K562 (cell line): Measurements from ENCODE around the gene SH3BGRL3. TPM values are rescaled to one million over a fixed set of nuclear protein-coding genes. Genes with fewer than 3 reads are reported as not detected.
"Not testable (repeated sequence)": the region's sequence is repeated elsewhere in the genome, so short reads cannot be mapped to it uniquely, and the experiment has no call there.

Source experiments
- CSDE1 ChIP-seq, 2 experiments: fragments of 450-650 bp; IDR thresholded peaks; 2 replicates each; pipeline ENCODE4 v1.6.1; 2016; ENCODE audit warnings: mild to moderate bottlenecking in 1 of 2
- CXXC5 ChIP-seq: fragments of 250-450 bp; sonication (Bioruptor Pico); IDR thresholded peaks from 2 replicates; pipeline ENCODE4 v1.8.0; 2022; ENCODE audit warnings: inconsistent platforms, mild to moderate bottlenecking, moderate library complexity
- ERF ChIP-seq: fragments of 450-650 bp; formaldehyde crosslinking; IDR thresholded peaks from 2 replicates; pipeline ENCODE4 v1.4.0; 2020; ENCODE audit warnings: mild to moderate bottlenecking, mixed read lengths
- ETV6 ChIP-seq, 3 experiments: fragments of 150-350 bp in 1 of 3; sonication (generic) in 1 of 3; formaldehyde crosslinking in 1 of 3; IDR thresholded peaks; 2 replicates each; pipeline versions ENCODE4 v1.6.1 to v1.8.0; 2014 to 2022; ENCODE audit warnings: borderline replicate concordance in 2 of 3, low read depth in 2 of 3, antibody characterized with exemption in 1 of 3, low read length in 1 of 3, mild to moderate bottlenecking in 1 of 3, missing genetic modification reagents in 1 of 3
- MEF2D ChIP-seq: conservative IDR thresholded peaks from 2 replicates; pipeline ENCODE4 v1.6.1; 2016; ENCODE audit warnings: low read depth, missing genetic modification characterization, missing compliant biosample characterization
- NCOA1 ChIP-seq: fragments of 450-650 bp; IDR thresholded peaks from 2 replicates; pipeline ENCODE4 v1.6.1; 2016; ENCODE audit warnings: low read depth
- NCOA4 ChIP-seq: fragments of 450-650 bp; IDR thresholded peaks from 2 replicates; pipeline ENCODE4 v1.6.1; 2018; ENCODE audit warnings: mild to moderate bottlenecking; ENCODE audit not compliant: partially characterized antibody
- NFE2 ChIP-seq: IDR thresholded peaks from 2 replicates; pipeline ENCODE4 v1.6.1; 2014; ENCODE audit warnings: antibody characterized with exemption, low read depth
- SMARCA4 ChIP-seq: fragments of 450-650 bp; IDR thresholded peaks from 2 replicates; pipeline ENCODE4 v1.6.1; 2016
- STAT5A ChIP-seq: IDR thresholded peaks from 2 replicates; pipeline ENCODE4 v1.6.1; 2012; ENCODE audit warnings: low read length, inconsistent platforms, borderline replicate concordance
- ZNF76 ChIP-seq: fragments of 250-450 bp; sonication (Bioruptor Pico); IDR thresholded peaks from 2 replicates; pipeline ENCODE4 v1.4.0; 2020; ENCODE audit warnings: mild to moderate bottlenecking, moderate library complexity, borderline replicate concordance
- polyA plus RNA-seq, 8 experiments: library from polyadenylated mRNA; depleted of rRNA in 4 of 8; stranded (reverse) in 5 of 8; unstranded in 3 of 8; fragments of >200 nt; fragmentation: Nextera tagmentation in 2 of 8; fragmentation: Illumina TruSeq in 1 of 8; extraction: Ambion mirVana in 2 of 8; extraction: Trizol in 1 of 8; gene quantifications; 2 replicates each; pipeline versions ENCODE4 v1.2.1 to v1.2.3, GENCODE V29; 2011 to 2014; ENCODE audit warnings: inconsistent platforms in 1 of 8, missing spikeins in 1 of 8
- total RNA-seq, 7 experiments: library from RNA; depleted of rRNA in 6 of 7; stranded (reverse); fragments of >200 nt in 6 of 7; fragmentation: Illumina TruSeq in 2 of 7; extraction: Trizol in 2 of 7; gene quantifications; 2 replicates each; pipeline versions ENCODE4 v1.2.1 to v1.2.3, GENCODE V29; 2011 to 2021; ENCODE audit warnings: low replicate concordance in 1 of 7
- TF ChIP-seq, protein P1 (sequence below): fragments of 450-650 bp; IDR thresholded peaks from 2 replicates; pipeline ENCODE4 v1.6.1; 2016; ENCODE audit warnings: mild to moderate bottlenecking, moderate library complexity
- TF ChIP-seq, protein P2 (sequence below): fragments of 450-650 bp; IDR thresholded peaks from 2 replicates; pipeline ENCODE4 v1.6.1; 2016; ENCODE audit warnings: antibody characterized with exemption

SH3BGRL3 gene
- total and polyA plus RNA-seq, 9 of the 15 experiments (the other 6 are each of a cell fraction or from before 2014, with no cell fraction given), result 30.3 to 140 (median 54.2) TPM

DNA sequence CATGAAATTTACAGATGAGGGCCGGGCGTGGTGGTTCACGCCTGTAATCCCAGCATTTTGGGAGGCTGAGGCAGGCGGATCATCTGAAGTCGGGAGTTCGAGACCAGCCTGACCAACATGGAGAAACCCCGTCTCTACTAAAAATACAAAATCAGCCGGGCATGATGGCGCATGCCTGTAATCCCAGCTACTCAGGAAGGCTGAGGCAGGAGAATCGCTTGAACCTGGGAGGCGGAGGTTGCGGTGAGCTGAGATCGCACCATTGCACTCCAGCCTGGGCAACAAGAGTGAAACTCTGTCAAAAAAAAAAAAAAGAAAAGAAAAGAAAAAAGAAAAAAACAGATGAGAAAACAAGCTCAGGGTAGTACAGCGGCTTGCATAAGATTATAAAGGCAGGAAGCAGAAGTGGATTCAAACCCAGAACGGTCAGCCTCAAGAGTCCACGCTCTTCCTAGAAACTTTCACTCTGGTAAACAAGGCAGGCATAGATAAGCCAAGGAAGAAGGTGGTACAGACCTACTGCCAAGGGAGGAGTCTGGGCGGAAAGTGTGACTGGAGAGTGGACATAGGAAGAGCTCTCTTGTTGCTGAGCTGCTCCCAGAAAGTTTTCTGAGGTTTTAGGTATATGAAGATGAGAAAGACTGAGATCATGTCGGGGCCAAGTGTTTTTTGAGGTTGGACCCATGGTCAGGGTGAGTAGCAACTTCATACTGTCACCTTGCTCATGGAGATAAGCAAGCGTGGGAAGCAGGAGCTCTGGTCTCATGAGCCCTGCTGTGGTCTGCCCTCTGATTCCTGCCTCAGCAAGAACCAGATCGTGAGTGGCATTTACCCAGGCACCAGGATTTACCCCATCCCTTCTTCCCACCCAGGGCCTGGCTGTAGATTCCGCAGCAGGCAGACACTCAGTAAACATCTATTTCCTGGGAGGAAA, 28.3 kb downstream of the SH3BGRL3 start (continued):
- TF ChIP-seq, protein P1, sequence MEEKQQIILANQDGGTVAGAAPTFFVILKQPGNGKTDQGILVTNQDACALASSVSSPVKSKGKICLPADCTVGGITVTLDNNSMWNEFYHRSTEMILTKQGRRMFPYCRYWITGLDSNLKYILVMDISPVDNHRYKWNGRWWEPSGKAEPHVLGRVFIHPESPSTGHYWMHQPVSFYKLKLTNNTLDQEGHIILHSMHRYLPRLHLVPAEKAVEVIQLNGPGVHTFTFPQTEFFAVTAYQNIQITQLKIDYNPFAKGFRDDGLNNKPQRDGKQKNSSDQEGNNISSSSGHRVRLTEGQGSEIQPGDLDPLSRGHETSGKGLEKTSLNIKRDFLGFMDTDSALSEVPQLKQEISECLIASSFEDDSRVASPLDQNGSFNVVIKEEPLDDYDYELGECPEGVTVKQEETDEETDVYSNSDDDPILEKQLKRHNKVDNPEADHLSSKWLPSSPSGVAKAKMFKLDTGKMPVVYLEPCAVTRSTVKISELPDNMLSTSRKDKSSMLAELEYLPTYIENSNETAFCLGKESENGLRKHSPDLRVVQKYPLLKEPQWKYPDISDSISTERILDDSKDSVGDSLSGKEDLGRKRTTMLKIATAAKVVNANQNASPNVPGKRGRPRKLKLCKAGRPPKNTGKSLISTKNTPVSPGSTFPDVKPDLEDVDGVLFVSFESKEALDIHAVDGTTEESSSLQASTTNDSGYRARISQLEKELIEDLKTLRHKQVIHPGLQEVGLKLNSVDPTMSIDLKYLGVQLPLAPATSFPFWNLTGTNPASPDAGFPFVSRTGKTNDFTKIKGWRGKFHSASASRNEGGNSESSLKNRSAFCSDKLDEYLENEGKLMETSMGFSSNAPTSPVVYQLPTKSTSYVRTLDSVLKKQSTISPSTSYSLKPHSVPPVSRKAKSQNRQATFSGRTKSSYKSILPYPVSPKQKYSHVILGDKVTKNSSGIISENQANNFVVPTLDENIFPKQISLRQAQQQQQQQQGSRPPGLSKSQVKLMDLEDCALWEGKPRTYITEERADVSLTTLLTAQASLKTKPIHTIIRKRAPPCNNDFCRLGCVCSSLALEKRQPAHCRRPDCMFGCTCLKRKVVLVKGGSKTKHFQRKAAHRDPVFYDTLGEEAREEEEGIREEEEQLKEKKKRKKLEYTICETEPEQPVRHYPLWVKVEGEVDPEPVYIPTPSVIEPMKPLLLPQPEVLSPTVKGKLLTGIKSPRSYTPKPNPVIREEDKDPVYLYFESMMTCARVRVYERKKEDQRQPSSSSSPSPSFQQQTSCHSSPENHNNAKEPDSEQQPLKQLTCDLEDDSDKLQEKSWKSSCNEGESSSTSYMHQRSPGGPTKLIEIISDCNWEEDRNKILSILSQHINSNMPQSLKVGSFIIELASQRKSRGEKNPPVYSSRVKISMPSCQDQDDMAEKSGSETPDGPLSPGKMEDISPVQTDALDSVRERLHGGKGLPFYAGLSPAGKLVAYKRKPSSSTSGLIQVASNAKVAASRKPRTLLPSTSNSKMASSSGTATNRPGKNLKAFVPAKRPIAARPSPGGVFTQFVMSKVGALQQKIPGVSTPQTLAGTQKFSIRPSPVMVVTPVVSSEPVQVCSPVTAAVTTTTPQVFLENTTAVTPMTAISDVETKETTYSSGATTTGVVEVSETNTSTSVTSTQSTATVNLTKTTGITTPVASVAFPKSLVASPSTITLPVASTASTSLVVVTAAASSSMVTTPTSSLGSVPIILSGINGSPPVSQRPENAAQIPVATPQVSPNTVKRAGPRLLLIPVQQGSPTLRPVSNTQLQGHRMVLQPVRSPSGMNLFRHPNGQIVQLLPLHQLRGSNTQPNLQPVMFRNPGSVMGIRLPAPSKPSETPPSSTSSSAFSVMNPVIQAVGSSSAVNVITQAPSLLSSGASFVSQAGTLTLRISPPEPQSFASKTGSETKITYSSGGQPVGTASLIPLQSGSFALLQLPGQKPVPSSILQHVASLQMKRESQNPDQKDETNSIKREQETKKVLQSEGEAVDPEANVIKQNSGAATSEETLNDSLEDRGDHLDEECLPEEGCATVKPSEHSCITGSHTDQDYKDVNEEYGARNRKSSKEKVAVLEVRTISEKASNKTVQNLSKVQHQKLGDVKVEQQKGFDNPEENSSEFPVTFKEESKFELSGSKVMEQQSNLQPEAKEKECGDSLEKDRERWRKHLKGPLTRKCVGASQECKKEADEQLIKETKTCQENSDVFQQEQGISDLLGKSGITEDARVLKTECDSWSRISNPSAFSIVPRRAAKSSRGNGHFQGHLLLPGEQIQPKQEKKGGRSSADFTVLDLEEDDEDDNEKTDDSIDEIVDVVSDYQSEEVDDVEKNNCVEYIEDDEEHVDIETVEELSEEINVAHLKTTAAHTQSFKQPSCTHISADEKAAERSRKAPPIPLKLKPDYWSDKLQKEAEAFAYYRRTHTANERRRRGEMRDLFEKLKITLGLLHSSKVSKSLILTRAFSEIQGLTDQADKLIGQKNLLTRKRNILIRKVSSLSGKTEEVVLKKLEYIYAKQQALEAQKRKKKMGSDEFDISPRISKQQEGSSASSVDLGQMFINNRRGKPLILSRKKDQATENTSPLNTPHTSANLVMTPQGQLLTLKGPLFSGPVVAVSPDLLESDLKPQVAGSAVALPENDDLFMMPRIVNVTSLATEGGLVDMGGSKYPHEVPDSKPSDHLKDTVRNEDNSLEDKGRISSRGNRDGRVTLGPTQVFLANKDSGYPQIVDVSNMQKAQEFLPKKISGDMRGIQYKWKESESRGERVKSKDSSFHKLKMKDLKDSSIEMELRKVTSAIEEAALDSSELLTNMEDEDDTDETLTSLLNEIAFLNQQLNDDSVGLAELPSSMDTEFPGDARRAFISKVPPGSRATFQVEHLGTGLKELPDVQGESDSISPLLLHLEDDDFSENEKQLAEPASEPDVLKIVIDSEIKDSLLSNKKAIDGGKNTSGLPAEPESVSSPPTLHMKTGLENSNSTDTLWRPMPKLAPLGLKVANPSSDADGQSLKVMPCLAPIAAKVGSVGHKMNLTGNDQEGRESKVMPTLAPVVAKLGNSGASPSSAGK, result peak; percentile 85
- TF ChIP-seq NFE2 (peak; percentile 45; the same call in 1 of the 2 replicates), ETV6 (IDR thresholded peaks at IDR 0.05; ENCODE audit: borderline replicate concordance in 1 of 2, low read depth in 2 of 2, low read length in 1 of 2) (0 out of 4 replicates have a peak, but pooled peaks of 1 of the 2 experiments have one; percentile 38), MEF2D (tag) (peak; percentile 60), NCOA1 (peak; percentile 39; the same call in 1 of the 2 replicates), STAT5A (peak; percentile 53), CXXC5 (CRISPR knock-in tag) (peak; percentile 58), SMARCA4 (peak; percentile 86), ZNF76 (CRISPR knock-in tag) (peak; percentile 50; the same call in 1 of the 2 replicates), ERF (CRISPR knock-in tag) (0 out of 2 replicates have a peak, but pooled peaks have one; percentile 27), NCOA4 (peak; percentile 65), CSDE1 (IDR thresholded peaks at IDR 0.05) (0 out of 4 replicates have a peak, but pooled peaks of 1 of the 2 experiments have one; percentile 18)
- TF ChIP-seq ETV6 (CRISPR knock-in tag; IDR thresholded peaks at IDR 0.05; ENCODE audit: borderline replicate concordance), result not testable (repeated sequence)
- TF ChIP-seq, protein P2, sequence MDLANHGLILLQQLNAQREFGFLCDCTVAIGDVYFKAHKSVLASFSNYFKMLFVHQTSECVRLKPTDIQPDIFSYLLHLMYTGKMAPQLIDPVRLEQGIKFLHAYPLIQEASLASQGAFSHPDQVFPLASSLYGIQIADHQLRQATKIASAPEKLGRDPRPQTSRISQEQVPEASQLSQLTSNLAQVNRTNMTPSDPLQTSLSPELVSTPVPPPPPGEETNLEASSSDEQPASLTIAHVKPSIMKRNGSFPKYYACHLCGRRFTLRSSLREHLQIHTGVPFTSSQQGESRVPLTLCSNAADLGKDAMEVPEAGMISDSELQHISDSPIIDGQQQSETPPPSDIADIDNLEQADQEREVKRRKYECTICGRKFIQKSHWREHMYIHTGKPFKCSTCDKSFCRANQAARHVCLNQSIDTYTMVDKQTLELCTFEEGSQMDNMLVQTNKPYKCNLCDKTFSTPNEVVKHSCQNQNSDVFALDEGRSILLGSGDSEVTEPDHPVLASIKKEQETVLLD, result peak; percentile 53
